Measurements from ENCODE around the gene SUMO1.

SUMO1 gene

DNA sequence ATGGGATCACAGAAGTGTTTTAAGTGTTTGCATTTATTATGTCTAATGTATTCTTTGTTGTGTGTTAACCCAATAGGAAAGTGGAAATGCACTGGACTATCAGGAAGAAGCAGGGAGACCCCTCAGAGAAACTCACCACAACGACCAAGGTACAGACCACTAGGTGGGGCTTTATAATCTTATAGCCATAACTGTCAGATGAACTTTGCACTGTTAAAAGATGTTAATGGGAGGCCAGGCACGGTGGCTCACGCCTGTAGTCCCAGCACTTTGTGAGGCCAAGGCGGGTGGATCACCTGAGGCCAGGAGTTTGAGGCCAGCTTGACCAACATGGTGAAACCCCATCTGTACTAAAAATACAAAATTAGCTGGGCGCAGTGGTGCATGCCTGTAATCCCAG lies 73.2 kb downstream of the SUMO1 start:
- TF ChIP-seq, protein P1, sequence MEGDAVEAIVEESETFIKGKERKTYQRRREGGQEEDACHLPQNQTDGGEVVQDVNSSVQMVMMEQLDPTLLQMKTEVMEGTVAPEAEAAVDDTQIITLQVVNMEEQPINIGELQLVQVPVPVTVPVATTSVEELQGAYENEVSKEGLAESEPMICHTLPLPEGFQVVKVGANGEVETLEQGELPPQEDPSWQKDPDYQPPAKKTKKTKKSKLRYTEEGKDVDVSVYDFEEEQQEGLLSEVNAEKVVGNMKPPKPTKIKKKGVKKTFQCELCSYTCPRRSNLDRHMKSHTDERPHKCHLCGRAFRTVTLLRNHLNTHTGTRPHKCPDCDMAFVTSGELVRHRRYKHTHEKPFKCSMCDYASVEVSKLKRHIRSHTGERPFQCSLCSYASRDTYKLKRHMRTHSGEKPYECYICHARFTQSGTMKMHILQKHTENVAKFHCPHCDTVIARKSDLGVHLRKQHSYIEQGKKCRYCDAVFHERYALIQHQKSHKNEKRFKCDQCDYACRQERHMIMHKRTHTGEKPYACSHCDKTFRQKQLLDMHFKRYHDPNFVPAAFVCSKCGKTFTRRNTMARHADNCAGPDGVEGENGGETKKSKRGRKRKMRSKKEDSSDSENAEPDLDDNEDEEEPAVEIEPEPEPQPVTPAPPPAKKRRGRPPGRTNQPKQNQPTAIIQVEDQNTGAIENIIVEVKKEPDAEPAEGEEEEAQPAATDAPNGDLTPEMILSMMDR (IDR thresholded peaks at IDR 0.05; ENCODE audit: borderline replicate concordance, insufficient read depth, low read depth, low read length): no peak

DNA sequence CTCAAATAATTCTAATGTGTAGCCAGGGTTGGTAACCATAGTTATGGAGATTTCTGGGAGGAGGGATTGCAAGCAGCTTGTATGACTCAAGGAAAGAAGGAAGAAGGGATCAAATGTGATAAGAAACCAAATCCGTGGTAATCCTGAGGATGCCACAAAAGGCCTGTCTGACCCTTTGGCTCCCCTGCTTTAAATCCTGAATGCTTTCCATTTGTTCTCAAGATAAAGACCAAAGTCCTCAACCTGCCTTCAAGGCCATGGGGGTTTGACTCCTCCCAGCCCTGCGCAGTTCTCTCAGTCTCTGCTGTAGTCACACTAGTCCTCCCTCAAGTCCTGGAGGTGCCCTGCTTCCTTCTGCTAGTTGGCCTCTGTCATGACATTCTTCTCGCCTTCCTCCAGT lies 74.0 kb downstream of the SUMO1 start:
- TF ChIP-seq, protein P1 (IDR thresholded peaks at IDR 0.05; ENCODE audit: borderline replicate concordance, insufficient read depth, low read depth, low read length): no peak
- H3K4me3 ChIP-seq (ENCODE audit: low read depth, low read length): no peak overlapping the region

More for the DNA sequence above, 73.2 kb downstream of the SUMO1 start:
- H3K4me3 ChIP-seq (ENCODE audit: low read depth, low read length): no peak overlapping the region

DNA sequence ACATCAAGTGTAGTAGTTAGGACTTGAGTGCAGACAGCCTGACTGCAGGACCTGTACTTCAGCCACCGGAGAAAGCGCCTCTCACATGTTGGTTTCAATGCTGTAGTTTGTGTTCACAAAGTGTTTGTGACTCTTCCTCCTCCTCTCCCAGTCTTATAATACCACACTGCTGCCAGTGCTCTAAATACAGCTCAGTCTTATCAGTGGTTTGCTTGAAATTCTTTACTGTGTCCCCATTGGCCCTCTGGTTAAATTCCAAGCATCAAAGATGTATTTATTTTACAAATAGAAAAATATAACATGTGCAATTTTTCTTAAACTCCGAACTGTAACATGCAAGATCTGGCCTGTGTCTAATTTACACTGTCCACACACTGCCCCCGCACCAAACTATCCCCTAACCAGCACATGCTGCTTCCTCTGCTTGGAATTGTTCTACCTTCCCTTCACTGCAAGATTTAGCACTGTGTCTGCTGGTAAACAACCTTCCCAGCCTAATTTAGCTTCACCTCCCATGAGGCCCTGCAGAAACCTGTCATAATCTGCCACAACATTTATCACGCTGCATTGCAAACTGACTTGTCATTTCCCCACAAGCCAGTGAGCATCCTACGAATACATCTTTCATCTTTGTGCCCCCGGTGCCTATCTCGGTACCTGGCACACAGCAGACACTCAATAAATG lies 77.1 kb downstream of the SUMO1 start:
- TF ChIP-seq, protein P1 (IDR thresholded peaks at IDR 0.05; ENCODE audit: borderline replicate concordance, insufficient read depth, low read depth, low read length): no peak

DNA sequence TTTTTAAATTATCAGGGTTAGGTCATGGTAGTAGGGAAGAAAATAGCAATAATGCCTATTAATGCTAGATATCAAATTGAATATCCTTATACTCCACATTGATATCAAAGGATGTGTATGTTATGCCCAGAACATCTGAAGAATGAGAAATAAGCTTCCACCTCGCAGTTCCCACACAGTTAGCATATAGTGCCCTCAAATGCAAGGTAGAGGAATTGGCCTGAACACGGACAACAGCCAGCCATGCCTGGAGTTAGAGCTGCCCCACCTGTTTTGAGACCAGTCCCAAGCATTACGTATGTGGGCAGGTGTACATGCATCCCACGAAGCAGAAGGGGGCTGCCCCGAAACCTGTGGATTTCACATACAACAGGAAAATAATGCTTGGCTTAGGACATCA lies 79.6 kb downstream of the SUMO1 start:
- H3K4me3 ChIP-seq (ENCODE audit: low read depth, low read length): no peak overlapping the region
- TF ChIP-seq, protein P1 (IDR thresholded peaks at IDR 0.05; ENCODE audit: borderline replicate concordance, insufficient read depth, low read depth, low read length): no peak

More for the DNA sequence above, 77.1 kb downstream of the SUMO1 start:
- no peak overlapping the region for H3K4me3 ChIP-seq (ENCODE audit: low read depth, low read length)

DNA sequence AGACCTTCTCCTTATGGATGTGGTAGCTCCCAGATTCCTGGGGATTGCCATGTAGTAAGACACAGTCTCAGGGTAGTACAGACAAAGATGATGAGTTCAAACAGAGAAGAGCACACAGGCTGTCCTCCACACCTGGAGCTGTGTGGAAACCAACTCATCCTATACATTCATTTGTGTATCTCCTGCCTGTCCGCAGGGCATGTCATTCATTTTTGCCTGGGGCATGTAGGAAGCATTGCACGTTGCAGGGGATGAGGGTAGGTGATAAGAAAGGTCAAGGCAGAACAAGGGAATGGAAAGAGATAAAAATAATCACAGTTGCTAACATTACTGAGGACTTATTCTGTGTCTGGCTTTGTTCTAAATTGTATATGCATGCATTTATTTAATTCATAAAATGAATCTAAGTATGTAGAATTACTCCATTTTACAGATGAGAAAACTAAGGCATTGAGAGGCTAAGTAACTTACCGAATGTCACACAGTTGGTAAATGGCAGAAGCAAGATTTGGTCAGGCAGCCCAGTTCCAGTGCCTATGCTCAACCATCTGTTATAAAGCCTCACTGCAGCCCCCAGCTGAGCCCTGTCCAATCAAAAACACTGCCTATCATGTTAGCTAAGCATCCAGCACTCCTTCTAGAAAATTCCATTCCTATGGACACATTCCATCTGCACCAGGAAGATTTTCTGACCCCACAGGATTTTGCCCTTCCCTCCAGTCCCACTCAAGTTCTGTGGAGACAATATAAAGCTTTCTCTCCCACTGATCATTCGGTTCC lies 81.0 kb downstream of the SUMO1 start:
- H3K4me3 ChIP-seq (ENCODE audit: low read depth, low read length): no peak overlapping the region
- TF ChIP-seq, protein P1 (IDR thresholded peaks at IDR 0.05; ENCODE audit: borderline replicate concordance, insufficient read depth, low read depth, low read length): no peak
